ENCODE data around the gene RXFP4.

The RXFP4 gene

GRCh38 chr1:155976062-155976912, 34.8 kb downstream of the RXFP4 start:
- CTCF ChIA-PET: interaction anchor here (1.1 to 4.1 kb wide), 6 partner anchors 8 to 154 kb away, joined by 3 to 30 read pairs (median 18); no protein-coding TSS in a partner anchor
- peak overlapping the region; percentile 88 for H3K4me3 ChIP-seq (ENCODE audit: low read depth, low read length)
- DNase-seq (ENCODE audit: low read depth, low spot score): no peak
- no peak for TF ChIP-seq CTCF (IDR thresholded peaks at IDR 0.05; ENCODE audit: insufficient read depth, low read length, missing control alignments)
- POLR2A ChIA-PET: interaction anchor here (0.5 to 6.2 kb wide), 11 partner anchors 8 to 1016 kb away, joined by 3 to 58 read pairs (median 4); partner anchors contain the start of gene KHDC4

GRCh38 chr1:155976913-155977689, 35.7 kb downstream of the RXFP4 start:
- no peak for TF ChIP-seq CTCF (IDR thresholded peaks at IDR 0.05; ENCODE audit: insufficient read depth, low read length, missing control alignments)
- POLR2A ChIA-PET: interaction anchor here (0.6 to 6.2 kb wide), 7 partner anchors 9 to 770 kb away, joined by 3 to 58 read pairs (median 5); partner anchors contain the start of gene KHDC4
- no peak for DNase-seq (ENCODE audit: low read depth, low spot score)
- CTCF ChIA-PET: interaction anchor here (3.0 to 4.1 kb wide), 4 partner anchors 9 to 39 kb away, joined by 14 to 30 read pairs (median 23); no protein-coding TSS in a partner anchor
- peak overlapping the region; percentile 88 for H3K4me3 ChIP-seq (ENCODE audit: low read depth, low read length)

- no peak for TF ChIP-seq CTCF (IDR thresholded peaks at IDR 0.05; ENCODE audit: insufficient read depth, low read length, missing control alignments)
- POLR2A ChIA-PET: interaction anchor here (0.6 to 6.2 kb wide), 7 partner anchors 10 to 770 kb away, joined by 3 to 58 read pairs (median 6); partner anchors contain the start of gene KHDC4
- DNase-seq (ENCODE audit: low read depth, low spot score): no peak
- peak overlapping the region; percentile 88 for H3K4me3 ChIP-seq (ENCODE audit: low read depth, low read length)
- CTCF ChIA-PET: interaction anchor here (3.0 to 4.1 kb wide), 4 partner anchors 9 to 39 kb away, joined by 14 to 30 read pairs (median 23); no protein-coding TSS in a partner anchor
Measured at GRCh38 chr1:155977690-155978324, 36.4 kb downstream of the RXFP4 start.

- ChIA-PET CTCF (interaction anchor here (3.6 to 4.1 kb wide), 3 partner anchors 10 to 16 kb away, joined by 22 to 30 read pairs (median 24); no protein-coding TSS in a partner anchor), POLR2A (interaction anchor here (1.4 to 6.2 kb wide), 5 partner anchors 10 to 40 kb away, joined by 3 to 58 read pairs (median 6); no protein-coding TSS in a partner anchor)
- peak within 1 kb of the TSS; percentile 88 for H3K4me3 ChIP-seq (ENCODE audit: low read depth, low read length)
- peak; percentile 30 for TF ChIP-seq CTCF (IDR thresholded peaks at IDR 0.05; ENCODE audit: insufficient read depth, low read length, missing control alignments)
- no peak for DNase-seq (ENCODE audit: low read depth, low spot score)
Measured at GRCh38 chr1:155978325-155978972, 37.0 kb downstream of the RXFP4 start, which contains the start of gene ARHGEF2. ARHGEF2 (minus strand) TSS chr1:155978547; CDS start chr1:155978427, 120 bp downstream.

GRCh38 chr1:155978973-155979429, 37.6 kb downstream of the RXFP4 start:
- DNase-seq (ENCODE audit: low read depth, low spot score): no peak

More at GRCh38 chr1:155978973-155979429, 37.6 kb downstream of the RXFP4 start:
- ChIA-PET POLR2A (interaction anchor here (0.9 to 6.2 kb wide), 5 partner anchors 11 to 41 kb away, joined by 3 to 58 read pairs (median 6); no protein-coding TSS in a partner anchor), CTCF (interaction anchor here (1.4 to 4.1 kb wide), 4 partner anchors 10 to 41 kb away, joined by 5 to 30 read pairs (median 23); no protein-coding TSS in a partner anchor)
- peak overlapping the region; percentile 88 for H3K4me3 ChIP-seq (ENCODE audit: low read depth, low read length)
- TF ChIP-seq CTCF (IDR thresholded peaks at IDR 0.05; ENCODE audit: insufficient read depth, low read length, missing control alignments): no peak

Measured in AG04449 (cell line).